IPS DF 4.7 (cell line): Measurements from ENCODE around the gene HGFAC.

Experiments used
- DNase-seq: peaks from one replicate; pipeline ENCODE4 v3.0.0-alpha.2; 2013; ENCODE audit warnings: low spot score; ENCODE audit errors: extremely low read depth

Gene HGFAC

GRCh38 chr4:3473181-3473950 lies 31.6 kb downstream of the HGFAC start:
- DNase-seq = no peak

- no peak for DNase-seq
These were observed 32.4 kb downstream of the HGFAC start for GRCh38 chr4:3473996-3474765.

GRCh38 chr4:3475041-3475712 lies 33.4 kb downstream of the HGFAC start:
- no peak for DNase-seq

- DNase-seq = no peak
These were observed 34.0 kb downstream of the HGFAC start for GRCh38 chr4:3475713-3476260.

- DNase-seq = no peak
These were observed 34.6 kb downstream of the HGFAC start for GRCh38 chr4:3476341-3476747.

- no peak for DNase-seq
These were observed 35.4 kb downstream of the HGFAC start for GRCh38 chr4:3476936-3477749.

GRCh38 chr4:3477750-3478430 lies 36.1 kb downstream of the HGFAC start:
- no peak for DNase-seq

- DNase-seq = no peak
These were observed 36.9 kb downstream of the HGFAC start for GRCh38 chr4:3478446-3479357.

GRCh38 chr4:3479358-3480101 lies 37.8 kb downstream of the HGFAC start:
- DNase-seq = no peak

- DNase-seq = no peak
These were observed 38.9 kb downstream of the HGFAC start for GRCh38 chr4:3480528-3481112.

GRCh38 chr4:3481113-3481531 lies 39.4 kb downstream of the HGFAC start:
- DNase-seq = no peak

- DNase-seq = no peak
These were observed 40.1 kb downstream of the HGFAC start for GRCh38 chr4:3481783-3482393.

GRCh38 chr4:3482707-3483106 lies 40.9 kb downstream of the HGFAC start:
- DNase-seq = no peak

GRCh38 chr4:3483471-3483921 lies 41.7 kb downstream of the HGFAC start:
- no peak for DNase-seq

- DNase-seq = no peak
These were observed 42.5 kb downstream of the HGFAC start for GRCh38 chr4:3484057-3484973.

GRCh38 chr4:3485011-3485791 lies 43.4 kb downstream of the HGFAC start:
- no peak for DNase-seq
